ENCODE results near the gene HSD11B1L.

HSD11B1L gene

DNA sequence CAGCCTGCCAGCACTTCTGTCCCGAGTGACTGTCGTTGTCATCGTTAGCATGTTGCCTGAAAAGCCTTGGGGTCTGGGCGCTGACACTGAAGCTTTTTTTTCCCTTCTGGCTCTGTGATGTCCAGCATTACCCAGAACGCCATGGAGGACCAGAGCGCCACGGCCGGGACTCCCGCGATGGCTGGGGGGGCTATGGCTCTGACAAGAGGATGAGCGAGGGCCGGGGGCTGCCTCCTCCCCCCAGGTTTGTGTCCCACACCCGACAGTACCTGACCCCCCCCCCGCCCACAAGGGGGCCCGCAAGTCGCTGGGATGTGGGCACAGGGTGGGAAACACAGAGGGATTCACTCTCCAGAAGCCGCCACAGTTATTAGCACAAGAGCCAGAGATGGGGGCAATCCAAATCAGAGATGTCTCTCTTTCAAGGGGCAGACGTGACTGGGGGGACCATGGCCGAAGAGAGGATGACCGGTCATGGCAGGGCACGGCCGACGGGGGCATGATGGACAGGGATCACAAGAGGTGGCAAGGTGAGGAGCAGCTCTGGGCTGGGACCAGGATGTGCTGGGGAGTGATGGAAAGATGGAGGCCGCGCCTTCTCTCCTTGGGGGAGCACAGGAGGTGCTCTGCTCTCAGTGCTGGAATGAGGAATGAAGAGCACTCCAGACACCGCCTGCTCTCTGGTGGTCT lies 13.8 kb upstream of the HSD11B1L start:
- no peak for DNase-seq (ENCODE audit: low read depth, low spot score)

DNA sequence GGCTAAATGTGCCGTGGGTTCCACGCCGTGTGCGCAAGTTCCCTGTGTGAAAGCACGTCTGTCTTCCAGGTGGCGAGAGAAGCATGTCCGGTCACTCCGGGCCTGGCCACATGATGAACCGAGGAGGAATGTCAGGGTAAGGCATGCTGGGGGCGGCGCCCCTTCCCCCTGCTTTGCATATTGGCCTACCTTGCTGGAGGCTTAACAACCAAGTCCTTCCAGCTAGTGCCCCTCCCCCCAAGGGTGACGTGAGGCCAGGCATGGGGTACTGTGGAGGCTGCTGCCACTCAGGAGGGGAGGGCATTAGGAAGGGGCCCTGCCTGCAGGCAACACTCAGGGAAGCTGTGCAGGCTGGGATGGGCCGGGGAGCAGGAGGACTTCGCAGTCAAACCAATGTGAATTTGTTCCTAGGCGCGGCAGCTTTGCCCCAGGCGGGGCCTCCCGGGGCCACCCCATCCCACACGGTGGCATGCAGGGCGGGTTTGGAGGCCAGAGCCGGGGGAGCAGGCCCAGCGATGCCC lies 13.0 kb upstream of the HSD11B1L start:
- DNase-seq (ENCODE audit: low read depth, low spot score): no peak

DNA sequence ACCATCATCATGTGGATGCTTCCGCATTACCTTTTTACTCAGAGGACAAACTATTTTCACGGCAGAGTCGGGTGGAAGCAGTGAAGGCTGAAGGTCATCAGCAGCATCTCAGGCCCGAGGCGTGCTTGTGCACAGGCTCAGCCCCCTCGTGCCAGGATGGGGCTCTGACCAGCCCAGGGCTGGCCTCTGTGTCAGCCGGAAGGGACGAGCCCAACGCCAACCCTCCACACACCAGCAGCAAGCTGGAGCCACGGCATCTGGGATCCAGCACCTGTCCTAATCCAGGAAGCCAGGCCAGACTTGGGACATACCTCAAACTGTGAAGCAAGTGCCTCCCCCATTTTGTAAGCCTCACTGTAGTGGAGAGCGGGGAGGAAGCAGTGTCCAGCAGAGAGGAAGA lies 11.6 kb upstream of the HSD11B1L start:
- no peak for DNase-seq (ENCODE audit: low read depth, low spot score)

DNA sequence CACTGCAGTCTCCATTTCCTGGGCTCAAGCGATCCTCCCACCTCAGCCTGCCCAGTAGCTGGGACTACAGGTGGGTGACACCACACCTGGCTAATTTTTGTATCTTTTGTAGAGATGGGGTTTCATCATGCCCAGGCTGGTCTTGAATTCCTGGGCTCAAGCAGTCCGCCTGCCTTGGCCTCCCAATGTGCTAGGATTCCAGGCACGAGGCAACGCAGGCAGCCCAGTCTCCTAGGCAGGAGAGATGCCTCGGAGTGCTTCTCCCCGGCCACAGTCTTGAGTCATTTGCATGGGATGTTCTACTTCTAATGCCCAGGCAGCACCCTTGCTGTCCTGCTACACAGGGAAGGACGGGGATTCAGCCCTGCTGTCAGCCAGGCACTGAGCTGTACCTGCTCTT lies 9.2 kb upstream of the HSD11B1L start:
- no peak for DNase-seq (ENCODE audit: low read depth, low spot score)

DNA sequence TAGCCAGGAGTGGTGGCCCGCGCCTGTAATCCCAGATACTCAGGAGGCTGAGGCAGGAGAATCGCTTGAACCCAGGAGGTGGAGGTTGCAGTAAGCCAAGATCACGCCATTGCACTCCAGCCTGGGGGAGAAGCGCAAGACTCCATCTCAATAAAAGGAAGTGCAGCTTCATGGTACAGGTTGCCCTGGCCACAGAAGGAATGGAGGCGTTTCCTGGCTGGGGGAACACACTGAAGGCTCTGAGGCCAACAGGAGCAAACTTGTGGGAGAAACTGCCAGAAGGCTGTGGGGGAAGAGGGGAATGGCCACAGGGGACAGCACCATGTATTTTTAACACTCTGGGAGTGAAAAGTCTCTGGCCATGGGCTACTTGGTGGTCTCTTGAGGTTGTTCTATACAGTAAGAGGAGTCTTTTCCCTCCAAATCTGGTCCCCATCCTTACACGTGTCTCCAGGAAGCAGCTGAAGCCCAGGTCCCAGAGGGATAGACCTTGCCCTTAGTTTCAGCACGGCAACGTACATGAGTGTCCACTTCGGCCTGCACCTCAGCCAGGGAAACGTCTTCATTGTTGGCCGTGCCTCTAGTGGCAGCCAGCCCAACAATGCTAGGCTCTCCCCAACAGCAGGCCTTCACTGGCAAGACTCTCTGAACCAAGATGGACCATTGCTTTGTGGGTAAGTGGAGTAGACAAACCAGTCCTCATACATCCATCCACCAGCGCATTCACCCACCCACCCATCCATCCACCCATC lies 7.9 kb upstream of the HSD11B1L start:
- DNase-seq (ENCODE audit: low read depth, low spot score): no peak

DNA sequence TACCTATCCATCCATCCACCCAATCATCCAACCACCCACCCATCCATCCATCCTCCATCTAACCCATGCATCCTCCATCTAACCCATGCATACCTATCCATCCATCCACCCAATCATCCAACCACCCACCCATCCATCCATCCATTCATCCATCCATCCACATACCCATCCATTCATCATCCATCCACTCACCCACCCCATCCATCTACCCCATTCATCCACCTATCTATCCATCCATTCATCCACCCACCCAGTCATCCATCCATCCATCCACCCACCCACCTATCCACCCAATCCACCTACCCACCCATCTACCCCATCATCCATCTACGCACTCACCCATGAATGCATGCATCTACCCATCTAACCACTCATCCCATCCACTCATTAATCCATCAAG lies 7.1 kb upstream of the HSD11B1L start:
- no peak for DNase-seq (ENCODE audit: low read depth, low spot score)

DNA sequence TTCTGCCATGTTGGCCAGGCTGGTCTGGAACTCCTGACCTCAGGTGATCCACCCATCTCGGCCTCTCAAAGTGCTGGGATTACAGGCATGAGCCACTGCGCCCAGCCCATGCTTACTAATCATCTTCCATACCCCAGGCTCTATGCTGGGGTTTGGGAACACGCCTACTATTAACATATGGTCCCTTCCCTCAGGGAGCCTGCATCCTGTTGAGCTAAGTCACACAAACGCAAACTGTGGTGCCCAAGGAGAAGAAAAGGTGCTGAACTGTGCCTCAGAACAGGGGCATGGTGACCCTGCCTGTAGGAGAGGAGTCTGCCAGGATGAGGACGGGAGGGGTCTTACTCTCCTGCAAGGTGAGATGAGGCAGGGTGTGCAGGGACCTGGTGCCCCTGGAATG lies 6.1 kb upstream of the HSD11B1L start:
- DNase-seq (ENCODE audit: low read depth, low spot score): no peak

DNA sequence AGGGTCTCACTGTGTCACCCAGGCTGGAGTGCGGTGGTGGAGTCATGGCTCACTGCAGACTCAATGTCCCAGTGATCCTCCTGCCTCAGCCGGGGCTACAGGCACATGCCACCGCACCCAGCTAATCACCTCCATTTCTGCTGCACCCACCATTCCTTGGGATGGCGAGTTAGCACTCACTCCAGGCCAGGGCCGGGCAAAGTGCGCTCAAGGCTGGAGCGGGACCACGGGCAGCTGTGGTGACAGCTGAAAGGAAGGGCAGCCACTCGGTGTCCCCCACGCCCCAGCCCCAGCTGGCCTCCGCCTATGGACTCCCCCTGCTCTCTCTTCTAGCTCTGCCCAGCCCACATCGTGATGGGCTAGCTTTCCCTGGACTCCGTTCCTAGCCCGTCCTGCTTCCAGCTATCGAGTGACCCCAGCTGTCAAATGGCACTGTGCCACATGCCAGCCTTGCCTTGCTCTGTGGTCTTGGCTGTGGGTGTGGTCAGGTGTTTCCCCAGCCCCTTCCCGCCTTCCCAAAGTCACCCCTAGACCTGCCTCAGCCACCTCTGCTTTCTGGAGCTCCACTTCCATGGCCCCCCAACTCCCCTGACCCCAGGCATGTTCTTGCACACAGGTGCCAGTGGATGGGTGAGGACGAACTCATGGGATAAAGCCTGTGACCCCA lies 4.6 kb upstream of the HSD11B1L start:
- no peak for DNase-seq (ENCODE audit: low read depth, low spot score)

DNA sequence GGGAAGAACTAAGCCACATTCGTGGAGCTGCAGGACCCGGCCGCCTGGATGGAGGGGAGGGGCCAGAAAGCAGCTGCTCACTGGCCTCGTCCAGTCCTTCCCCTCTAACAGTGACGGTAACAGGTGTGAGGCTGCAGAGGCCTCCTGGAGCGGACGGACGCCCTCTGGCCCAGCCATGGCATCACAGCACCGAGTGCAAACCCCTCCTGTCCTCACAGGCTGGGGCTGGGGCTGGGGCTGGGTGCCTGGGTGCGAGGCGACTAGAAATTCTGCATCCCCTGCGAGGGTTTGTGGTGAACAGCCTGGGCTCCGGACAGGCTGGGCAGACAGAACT lies 4.1 kb upstream of the HSD11B1L start:
- DNase-seq (ENCODE audit: low read depth, low spot score): no peak

DNA sequence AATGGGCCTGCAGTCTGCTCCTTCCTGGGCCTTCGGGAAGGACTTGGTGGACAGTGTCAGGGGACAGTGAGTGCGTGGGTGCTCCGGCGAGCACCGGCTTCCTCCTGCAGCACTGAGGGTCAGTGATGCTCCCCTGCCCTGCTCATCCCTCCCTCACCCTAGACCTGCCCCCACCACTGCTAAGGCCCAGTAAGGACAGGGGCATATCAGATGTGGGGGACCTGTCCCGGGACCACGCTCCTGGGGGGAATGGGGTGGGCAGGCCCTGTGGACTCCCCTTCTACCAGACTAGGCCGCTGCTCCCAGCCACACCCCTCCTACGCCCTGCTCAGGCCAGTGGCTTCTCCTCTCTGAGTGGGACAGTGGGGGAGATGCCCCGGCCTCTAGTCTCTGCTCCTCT lies 3.7 kb upstream of the HSD11B1L start:
- no peak for DNase-seq (ENCODE audit: low read depth, low spot score)

DNA sequence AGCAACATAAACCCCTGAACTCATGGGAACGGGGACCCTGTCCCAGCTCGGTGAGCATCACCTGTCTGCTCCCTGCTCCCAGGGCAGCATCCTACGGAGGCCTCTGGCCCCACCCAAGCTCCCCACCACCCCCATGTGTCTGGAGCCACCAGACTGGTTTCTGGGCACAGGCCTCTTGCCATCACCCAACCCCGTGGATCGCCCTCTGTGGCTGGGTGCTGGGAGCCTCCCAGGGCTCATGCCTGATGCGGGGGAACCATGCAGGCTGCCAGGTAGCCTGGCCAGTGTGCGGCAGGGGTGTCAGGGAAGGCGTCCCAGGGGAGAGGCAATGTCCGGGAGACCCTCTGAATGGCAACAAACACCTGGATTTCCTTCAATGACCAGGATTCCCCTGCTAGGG lies 3.2 kb upstream of the HSD11B1L start:
- DNase-seq (ENCODE audit: low read depth, low spot score): no peak

DNA sequence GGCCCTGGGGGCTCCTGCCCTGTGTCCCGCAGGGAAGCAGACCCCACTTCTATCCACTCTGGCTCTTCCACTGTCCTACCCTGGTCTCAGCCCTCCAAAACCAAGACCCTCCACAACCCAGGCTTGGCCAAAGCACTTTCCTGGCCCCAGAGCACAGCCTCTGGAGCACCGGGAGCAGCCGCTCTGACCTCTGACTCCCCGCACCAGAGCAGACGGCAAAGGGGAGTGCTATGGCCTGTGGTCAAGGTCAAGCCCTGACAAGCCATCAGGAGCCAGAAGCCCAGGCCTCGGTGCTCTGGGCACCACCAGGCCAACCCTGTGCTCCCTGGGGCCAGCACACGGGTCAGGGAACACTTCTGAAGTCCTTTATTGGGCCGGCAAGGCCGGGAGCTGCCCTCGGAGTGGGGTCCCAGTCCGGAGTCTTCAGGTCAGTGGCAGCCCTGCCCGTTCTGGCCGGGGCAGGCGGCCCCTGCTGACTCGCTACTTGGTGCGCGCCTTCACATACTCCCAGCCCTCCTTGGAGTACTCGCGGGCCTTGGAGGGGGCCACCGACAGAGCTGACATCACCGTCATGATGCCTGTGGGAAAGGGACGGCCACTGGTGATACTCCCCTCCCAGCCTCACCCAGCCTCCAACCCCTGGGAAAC lies 2.6 kb upstream of the HSD11B1L start:
- no peak for DNase-seq (ENCODE audit: low read depth, low spot score)

DNA sequence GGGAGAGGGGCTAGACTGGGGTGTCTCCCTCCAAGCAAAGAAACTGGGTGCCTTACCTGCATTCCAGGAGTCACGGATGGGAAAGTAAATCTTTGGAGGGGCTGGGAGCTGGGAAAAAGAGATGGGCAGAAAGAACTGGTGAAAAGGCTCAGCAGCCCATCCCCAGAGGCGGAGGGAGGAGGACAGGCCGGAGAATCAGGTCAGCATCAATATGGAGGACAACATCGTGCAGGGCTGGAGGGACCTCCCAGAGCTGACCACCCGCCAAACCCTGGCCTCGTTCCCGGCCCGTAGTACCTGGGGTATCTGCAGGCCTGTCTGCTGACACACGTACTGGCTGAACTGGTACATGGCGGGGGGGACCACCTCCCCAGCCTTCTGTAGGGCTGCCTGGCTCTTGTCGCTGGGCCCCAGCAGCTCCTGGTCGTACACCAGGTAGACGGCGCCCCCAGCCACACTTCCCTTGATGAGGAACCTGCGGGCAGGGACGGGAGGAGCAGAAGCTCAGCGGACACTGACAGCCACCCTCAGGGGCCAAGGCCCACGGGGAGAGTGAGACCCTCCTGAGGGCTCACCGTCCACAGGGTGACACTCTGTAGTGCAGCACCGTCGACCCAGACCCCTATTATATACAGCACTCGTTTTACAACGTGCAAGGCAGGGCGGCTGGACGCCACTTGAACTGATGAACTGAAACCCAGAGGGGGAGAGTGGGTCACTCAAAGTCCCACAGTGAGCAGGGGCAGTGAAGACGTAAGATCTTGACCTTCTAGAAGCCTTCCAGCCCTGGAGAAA lies 1.3 kb upstream of the HSD11B1L start:
- peak; percentile 31 for DNase-seq (ENCODE audit: low read depth, low spot score)

DNA sequence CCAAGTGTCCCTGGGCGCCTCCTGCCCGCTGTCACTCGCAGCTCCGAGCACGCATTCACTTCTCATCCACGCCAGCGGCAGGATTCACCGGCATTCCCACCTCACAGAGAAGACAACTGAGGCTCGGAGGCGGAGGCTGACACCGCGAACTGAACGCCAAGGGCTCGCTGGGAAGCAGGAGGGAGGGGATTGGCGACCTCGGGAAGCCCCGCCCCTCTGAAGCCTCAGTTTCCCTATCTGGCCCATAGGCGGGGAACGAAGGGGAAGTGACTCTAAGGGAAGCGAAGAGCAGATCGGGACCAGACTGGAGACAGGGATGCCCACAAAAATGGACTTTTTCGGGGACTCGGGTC lies 767 bp upstream of the HSD11B1L start:
- DNase-seq (ENCODE audit: low read depth, low spot score): no peak

DNA sequence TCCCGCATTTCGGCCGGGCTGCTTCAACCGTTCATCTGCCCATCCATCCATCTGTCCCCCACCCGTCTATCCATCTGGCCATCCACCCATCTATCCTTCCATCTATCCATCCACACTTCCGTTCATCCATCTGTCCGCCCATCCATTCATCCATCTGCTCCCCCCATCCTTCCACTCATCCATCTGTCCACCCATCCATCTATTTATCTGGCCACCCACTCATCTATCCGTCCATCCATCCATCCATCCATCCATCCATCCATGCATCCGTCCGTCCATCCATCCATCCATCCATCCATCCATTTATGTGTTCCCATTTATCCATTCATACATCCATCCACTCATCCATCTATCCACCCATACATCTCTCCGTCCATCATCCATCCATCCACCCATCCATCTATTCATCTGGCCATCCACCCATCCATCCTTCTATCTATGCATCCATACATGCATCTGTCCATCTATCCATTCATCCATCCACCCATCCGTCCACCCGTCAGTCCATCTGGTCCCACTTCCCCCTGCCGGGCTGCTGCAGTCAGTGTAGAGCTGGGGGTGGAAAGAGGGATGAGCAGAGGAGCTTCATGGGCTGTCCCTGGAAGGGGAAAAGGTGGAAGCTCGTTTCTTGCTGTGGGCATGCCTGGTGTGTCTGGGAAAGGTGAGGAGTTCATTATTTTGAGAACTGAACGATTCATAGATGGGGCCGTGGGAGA lies 722 bp downstream of the HSD11B1L start:
- no peak for DNase-seq (ENCODE audit: low read depth, low spot score)

DNA sequence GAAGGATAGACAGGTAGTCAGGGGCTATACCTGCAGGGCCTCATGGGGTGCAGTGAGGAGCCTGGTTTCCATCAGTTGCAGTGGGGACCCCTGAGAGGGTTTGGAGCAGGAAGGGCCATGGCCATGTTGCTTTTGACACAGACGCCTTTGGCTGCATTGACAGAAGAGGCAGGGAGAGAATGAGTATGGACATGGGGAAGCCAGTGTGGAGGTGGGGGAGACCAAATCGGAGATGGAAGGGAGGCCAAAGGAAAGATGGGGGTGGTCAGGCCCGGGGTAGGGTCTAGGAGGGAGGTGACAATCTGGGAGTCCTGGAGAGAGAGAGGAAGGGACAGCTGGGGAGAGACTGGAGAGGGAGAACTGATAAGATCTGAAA lies 1.3 kb downstream of the HSD11B1L start:
- DNase-seq (ENCODE audit: low read depth, low spot score): no peak

DNA sequence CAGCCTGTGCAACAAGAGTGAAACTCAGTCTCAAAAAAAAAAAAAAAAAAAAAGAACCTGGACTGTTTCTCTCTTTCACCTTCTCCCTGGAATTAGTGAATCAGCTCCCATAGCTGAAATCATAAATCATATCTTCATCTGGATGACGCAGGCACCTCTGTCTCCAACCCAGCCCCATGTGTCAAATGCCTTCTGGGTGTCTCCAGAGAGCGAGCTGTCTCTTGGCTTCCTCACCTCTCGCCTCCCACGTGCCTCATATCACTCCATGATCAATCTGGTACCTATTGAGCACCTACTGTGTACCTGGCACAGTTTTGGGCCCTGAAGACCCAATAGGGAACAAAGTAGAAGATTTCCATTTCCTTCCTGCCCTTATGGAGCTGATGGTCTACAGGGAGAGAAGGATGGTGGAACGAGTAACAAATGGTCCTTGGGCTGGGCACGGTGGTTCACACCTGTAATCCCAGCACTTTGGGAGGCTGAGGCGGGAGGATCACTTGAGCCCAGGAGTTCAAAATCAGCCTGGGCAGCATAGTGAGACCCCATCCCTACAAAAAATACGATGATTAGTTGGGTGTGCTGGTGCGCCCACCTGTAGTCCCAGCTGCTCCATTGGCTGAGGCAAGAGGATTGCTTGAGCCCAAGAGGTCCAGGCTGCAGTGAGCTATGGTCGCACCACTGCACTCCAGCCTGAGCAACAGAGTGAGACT lies 2.5 kb downstream of the HSD11B1L start:
- DNase-seq (ENCODE audit: low read depth, low spot score): no peak

DNA sequence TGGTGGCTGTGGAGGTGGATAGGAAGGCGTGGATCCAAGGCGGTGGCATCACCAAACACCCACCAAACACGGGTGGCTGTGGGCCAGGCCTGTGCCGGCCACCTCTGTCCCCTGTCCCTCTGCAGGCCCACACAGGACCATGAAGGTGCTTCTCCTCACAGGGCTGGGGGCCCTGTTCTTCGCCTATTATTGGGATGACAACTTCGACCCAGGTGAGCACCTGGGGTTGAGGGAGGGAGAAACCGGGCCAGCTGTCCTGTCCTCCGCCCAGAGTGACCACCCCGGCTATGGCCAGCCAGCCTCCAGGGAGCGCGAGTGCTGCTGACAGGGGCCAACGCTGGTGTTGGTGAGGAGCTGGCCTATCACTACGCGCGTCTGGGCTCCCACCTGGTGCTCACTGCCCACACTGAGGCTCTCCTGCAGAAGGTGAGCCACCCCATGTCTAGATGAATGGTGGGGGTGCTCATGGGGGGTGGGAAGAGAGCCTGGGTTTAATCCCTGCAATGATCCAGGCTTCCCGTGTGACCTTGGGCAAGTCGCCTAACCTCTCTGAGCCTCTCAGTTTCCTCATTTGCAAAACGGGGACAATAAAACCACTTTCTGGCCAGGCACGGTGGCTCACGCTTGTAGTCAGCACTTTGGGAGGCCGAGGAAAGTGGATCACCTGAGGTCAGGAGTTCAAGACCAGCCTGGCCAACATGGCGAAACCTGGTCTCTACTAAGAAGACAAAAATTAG lies 4.0 kb downstream of the HSD11B1L start:
- no peak for DNase-seq (ENCODE audit: low read depth, low spot score)

DNA sequence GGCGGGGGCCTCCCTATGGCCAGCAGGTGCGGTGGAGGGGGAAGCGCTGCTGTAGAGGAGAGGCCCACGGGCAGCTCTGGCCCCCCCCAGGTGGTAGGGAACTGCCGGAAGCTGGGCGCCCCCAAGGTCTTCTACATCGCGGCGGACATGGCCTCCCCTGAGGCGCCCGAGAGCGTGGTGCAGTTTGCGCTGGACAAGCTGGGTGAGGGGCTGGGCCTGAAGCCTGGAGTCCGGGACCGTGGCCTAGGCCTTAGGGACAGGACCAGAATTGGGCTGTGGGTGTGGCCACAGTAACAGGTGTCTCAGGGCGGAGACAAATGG lies 5.5 kb downstream of the HSD11B1L start:
- no peak for DNase-seq (ENCODE audit: low read depth, low spot score)
